GM10847 (cell line): Measurements from ENCODE around the gene HSPB6.

Experiments
- POLR2A ChIP-seq: IDR thresholded peaks from 2 replicates; pipeline ENCODE4 v1.6.1; 2011; ENCODE audit not compliant: insufficient read length; ENCODE audit errors: extremely low read depth

HSPB6 gene

DNA sequence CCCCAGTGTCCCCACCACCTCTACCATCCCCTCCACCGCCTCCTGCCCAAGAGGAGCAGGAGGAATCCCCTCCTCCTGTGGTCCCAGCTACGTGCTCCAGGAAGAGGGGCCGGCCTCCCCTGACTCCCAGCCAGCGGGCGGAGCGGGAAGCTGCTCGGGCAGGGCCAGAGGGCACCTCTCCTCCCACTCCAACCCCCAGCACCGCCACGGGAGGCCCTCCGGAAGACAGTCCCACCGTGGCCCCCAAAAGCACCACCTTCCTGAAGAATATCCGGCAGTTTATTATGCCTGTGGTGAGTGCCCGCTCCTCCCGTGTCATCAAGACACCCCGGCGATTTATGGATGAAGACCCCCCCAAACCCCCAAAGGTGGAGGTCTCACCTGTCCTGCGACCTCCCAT, 36.2 kb downstream of the HSPB6 start:
- TF ChIP-seq POLR2A = no peak

DNA sequence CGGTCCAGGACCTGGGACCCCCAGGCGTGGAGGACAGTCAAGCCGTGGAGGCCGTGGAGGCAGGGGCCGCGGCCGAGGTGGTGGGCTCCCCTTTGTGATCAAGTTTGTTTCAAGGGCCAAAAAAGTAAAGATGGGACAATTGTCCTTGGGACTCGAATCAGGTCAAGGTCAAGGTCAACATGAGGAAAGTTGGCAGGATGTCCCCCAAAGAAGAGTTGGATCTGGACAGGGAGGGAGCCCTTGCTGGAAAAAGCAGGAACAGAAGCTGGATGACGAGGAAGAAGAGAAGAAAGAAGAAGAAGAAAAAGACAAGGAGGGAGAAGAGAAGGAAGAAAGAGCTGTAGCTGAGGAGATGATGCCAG, 36.7 kb downstream of the HSPB6 start:
- no peak for TF ChIP-seq POLR2A

DNA sequence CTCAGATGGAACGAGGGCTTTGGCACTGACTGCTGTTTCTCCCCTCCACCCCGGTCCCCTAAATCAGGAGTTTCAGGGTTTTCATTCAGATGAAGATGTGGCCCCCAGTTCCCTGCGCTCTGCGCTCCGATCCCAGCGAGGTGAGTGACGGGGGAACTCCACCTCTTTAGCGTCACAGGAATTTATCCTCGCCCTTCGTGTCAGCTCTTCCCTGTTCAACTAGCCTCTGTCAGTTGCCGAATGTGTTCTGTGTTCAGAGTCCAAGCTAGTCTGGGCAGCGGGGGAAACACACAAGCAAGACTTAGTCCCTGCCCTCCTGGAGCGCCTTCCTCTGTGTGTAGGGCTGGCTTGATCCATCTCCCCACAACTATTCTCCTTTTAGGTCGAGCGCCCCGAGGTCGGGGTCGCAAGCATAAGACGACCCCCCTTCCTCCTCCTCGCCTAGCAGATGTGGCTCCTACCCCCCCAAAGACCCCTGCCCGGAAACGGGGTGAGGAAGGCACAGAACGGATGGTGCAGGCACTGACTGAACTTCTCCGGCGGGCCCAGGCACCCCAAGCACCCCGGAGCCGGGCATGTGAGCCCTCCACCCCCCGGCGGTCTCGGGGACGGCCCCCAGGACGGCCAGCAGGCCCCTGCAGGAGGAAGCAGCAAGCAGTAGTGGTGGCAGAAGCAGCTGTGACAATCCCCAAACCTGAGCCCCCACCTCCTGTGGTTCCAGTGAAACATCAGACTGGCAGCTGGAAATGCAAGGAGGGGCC, 37.2 kb downstream of the HSPB6 start:
- no peak for TF ChIP-seq POLR2A

DNA sequence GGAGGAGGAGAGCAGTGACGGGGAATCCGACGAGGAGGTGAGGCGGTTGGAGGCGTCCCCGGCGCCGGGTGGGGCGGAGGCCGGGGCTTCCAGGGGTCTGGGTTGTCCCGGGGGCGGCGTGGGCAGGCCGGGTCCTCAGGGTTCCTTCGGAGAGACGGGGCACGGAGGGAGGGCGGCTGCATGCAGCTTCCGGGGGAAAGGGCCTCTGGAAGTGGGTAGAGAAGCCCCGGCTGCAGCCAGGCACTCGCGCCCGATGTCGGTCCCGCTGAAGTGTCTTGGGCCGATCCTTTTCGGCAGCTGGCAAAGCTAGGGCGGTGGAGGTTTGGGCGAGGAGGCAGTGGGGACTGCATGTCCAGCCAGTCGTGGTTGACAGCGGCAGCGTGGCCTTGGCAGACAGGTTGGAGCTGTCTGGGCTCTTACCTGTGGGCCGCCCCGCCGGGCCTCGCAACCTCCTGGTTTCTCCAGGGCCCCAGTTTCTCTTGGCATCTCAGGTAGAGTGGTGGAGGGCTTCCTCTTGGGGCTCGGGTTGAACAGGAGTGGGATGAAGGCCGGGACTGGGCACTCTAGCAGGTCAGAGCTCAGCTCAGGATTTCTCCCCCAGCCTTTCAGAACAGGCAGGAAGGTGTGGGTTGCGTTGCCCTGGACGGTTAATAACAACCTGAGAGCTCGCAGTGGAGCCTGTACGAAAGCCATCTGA, 38.3 kb downstream of the HSPB6 start:
- no peak for TF ChIP-seq POLR2A

DNA sequence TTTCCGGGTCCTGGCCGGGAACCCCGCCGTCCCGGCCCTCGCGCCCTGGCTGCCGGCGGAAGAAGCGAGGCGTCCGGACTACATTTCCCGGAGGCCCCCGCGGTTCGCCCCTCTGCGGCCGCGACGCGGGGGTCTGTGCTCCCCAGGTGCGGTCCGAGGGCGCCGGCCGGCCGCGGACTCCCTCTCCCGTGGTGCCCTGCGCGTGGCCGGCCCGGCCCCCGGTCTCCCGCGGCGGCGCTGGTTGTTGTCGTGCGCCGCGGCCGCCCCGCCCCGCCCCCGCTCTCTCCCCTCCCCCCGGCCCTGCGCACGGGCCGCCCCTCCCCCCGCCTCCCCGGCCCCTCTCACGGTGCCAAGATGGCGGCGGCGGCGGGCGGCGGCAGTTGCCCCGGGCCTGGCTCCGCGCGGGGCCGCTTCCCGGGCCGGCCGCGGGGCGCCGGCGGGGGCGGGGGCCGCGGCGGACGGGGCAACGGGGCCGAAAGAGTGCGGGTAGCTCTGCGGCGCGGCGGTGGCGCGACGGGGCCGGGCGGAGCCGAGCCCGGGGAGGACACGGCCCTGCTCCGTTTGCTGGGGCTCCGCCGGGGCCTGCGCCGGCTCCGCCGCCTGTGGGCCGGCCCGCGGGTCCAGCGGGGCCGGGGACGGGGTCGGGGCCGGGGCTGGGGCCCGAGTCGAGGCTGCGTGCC, 39.0 kb downstream of the HSPB6 start, which contains the start of gene KMT2B:
Gene KMT2B (plus strand): TSS at position 339 of the 680 bp plus-strand sequence. CDS start 16 bp downstream, at position 355.
- TF ChIP-seq POLR2A = peak; percentile 57

DNA sequence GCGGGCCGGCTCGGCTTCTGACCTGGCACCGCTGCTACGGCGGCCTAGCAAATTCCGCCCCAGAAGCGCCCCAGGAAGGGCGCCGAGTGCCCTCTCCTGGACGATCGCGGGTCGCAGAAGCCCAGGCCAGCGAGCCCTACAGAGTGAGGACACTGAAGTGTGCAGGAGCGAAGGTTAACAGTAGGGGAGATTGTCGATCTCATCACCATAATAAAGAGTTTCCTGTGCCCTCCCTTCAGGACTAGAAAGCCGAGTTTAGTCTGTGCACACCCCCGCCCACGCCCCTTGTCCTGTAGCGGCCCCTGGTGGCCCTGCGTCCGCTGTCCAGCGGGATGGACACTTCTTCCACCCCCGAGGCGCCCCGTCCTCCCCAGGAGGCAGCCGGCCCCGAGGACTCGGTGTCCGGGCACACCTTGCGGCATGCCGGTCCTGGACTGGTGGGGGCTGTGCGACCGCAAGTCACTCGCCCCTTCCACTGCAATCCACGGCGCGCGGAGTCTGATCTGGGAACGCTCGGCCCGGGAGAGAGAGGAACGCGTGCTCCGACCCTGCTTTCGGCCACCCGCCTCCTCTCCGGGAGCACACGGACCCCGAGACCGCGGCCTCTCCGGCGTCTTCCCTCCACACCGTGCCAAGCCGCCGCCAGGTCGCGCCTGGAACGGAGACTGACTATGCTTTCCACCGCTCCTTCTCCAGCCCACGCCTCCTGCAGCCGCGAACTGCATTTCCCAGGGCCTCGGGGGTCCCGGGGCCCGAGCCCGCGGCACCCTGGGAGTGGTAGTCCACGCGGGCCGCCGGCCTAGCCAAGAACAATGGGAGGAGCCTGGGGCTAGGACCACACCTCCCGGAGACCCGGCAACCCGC, 39.8 kb downstream of the HSPB6 start:
- peak; percentile 4 for TF ChIP-seq POLR2A

DNA sequence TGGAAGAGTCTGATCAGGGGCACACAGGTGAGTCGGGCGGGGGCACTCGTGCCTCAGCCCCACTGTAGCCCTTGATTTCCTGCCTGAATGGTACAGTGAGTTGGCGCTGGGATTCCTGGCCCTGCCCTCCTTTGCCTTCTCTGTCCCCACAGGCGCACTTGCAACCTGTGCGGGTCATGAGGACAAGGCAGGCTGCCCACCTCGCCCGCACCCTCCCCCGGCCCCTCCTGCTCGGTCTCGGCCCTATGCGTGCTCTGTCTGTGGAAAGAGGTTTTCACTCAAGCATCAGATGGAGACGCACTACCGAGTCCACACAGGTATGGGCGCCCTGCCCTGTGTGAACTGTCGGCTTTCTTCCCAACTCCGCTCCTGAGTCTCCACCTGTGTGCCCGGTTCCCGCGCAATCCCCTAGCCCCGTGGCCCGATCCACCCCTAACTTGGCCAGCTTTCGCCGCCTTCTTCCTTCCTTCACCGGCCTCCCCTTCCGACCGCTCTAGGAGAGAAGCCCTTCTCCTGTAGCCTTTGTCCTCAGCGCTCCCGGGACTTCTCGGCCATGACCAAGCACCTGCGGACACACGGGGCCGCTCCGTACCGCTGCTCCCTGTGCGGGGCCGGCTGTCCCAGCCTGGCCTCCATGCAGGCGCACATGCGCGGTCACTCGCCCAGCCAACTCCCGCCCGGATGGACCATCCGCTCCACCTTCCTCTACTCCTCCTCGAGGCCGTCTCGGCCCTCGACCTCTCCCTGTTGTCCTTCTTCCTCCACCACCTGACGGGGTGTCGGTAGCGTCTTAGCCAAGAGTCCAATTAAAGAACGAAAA, 40.6 kb downstream of the HSPB6 start:
- no peak for TF ChIP-seq POLR2A

DNA sequence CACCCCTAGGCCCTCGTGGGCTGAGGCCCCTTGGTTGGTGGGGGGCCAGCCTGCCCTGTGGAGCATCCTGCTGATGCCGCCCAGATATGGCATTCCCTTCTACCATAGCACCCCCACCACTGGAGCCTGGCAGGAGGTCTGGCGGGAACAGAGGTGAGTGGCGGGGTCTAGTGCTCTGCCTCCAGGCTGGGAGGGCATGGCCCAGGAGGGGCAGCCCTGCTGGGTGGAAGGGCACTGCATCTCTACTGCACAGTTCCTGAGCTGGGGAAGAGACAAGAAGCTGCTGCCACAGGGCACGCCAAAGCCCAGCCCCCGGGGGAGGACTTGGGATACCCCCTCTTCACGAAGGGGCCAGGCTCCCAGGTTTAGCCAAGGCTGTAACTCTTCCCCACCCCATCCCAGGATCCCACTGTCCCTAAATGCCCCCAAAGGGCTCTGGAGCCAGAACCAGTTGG, 41.4 kb downstream of the HSPB6 start:
- no peak for TF ChIP-seq POLR2A

DNA sequence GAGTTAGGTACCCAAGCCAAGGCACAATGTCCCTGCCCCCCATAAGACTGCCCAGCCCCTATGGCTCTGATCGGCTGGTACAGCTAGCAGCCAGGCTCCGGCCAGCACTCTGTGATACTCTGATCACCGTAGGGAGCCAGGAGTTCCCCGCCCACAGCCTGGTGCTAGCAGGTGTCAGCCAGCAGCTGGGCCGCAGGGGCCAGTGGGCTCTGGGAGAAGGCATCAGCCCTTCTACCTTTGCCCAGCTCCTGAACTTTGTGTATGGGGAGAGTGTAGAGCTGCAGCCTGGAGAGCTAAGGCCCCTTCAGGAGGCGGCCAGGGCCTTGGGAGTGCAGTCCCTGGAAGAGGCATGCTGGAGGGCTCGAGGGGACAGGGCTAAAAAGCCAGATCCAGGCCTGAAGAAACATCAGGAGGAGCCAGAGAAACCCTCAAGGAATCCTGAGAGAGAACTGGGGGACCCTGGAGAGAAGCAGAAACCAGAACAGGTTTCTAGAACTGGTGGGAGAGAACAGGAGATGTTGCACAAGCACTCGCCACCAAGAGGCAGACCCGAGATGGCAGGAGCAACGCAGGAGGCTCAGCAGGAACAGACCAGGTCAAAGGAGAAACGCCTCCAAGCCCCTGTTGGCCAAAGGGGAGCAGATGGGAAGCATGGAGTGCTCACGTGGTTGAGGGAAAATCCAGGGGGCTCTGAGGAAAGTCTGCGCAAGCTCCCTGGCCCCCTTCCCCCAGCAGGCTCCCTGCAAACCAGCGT, 42.1 kb downstream of the HSPB6 start:
- TF ChIP-seq POLR2A = no peak

DNA sequence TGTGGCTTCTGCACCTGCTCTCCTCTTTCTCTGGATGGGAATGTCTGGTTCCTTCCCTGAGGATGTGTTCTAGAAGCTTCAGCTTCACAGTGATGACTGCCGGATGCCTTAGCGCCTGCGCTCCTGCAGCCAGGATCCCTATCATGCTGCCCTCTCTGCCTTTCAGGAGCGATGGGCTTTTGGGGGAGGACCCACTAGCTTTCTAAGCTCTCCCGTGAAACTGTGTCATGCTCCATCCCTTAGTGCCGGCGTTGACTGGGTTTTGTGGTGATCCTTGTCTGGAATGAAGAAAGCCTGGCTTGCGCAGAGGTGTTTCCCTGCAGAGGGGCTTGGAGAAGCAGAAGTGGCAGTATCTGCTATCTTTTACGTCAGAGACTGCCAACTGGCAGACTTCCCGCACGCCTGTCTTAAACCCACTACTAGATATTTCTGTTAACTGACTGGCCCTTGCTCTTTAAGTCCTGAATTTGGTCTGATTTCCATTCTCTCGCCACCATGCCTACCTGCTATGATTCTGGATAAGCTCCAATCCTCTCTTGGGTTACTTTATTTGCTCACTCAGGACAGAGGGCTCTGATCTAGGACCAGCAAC, 42.8 kb downstream of the HSPB6 start:
- no peak for TF ChIP-seq POLR2A

DNA sequence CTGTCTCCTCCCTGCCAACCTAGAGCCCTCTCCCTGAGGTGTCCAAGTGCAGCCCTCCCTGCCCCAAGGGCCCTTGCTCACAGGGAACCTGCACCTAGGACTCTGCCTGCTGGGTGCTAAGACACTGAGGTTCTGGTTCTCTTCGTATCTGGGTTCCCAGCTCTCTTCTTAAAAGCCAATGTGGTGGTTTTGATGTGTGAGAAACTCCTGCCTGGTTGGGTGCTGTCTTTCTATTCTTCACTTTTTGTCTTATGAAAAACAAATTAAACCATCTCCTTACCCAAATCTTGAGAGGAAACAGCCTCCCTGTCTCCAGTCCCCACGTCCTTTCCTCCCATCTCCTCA, 43.4 kb downstream of the HSPB6 start:
- no peak for TF ChIP-seq POLR2A

DNA sequence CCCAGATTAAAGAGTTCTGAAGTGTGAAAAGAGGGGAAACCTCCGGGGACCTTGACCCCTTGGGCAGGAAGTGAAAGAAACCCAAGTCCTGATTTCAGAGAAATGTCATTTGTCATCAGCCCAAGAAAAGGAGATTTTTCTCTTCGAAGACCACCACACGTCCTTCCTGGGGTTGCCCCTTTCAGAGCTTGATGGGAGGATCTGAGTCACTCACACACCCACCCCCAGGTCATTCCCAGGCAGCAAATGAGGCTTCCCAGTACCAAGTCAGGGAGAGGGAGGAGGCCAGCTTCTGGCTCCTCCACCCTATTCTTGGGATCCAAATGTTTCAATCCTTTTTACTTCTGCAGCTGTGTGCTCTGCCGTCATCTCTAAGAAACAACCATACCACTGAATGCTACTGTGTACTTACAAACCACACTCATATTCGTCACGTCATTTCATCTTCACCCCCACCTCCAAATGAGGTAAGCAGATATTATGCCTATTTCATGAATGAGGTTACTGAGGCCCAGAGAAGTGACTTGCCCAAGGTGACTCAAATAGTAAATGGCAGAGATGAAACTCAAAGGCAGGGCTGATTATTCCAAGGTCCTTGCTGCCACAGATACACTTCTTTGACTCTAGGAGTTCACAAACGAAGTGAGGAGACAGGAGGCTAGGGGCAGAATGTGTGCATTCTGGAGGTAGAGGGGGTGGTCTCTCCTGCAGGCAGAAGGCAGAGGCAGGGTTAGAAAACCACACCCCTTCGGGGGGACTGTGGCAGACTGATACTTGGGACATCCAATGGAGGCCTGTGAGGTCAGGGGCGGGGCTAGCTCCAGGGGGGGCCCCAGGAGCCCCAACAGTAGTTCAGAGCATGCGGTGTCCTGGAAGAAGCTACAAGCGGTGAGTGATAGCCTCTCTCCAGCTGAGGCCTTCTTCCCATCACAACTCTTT, 44.0 kb downstream of the HSPB6 start:
- peak; percentile 59 for TF ChIP-seq POLR2A
